SK-N-MC (cell line): Measurements from ENCODE around the gene FBXW7.

ENCODE experiments used
- EZH2 ChIP-seq: fragments of 200-600 bp; sonication (generic); IDR thresholded peaks from one replicate; pipeline ENCODE4 v1.6.1; 2017; ENCODE audit warnings: antibody characterized with exemption
- POLR2AphosphoS5 ChIP-seq: IDR thresholded peaks from 2 replicates; pipeline ENCODE4 v1.6.1; 2012; ENCODE audit warnings: mild to moderate bottlenecking, low read depth, low read length, borderline replicate concordance

DNA sequence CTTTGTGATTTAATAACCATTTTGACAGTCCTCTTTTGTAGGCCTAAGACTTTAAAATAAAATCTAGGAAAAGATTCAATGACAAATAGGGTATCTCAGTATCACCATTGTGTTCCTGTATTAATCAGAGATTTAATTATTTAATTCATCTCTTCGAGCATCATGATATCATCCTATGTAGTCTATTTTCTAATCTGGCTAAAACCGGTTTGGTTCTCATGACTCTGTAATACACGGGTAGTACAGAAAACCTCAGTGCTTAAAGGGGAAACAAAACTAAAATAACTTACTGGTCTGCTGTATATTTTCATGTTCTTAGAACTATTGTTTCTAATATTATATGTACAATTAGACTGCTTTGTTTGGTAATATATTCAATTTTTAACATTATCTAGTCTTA is 23.7 kb upstream of the FBXW7 start:
- TF ChIP-seq POLR2AphosphoS5 (no peak), EZH2 (no peak)
